Upper lobe of left lung (tissue), 6 donors: ENCODE data around the gene TNF. TPM values are rescaled to one million over a fixed set of nuclear protein-coding genes. Genes with fewer than 3 reads are reported as not detected.
A peak's percentile ranks its signal among the peaks of the same experiment; 100 is the strongest.

ENCODE experiments used
- ATAC-seq, 2 donors: fragments of 200-7000 bp; cut with Tn5 transposase; one replicate each; pipeline ENCODE4 v1.9.1; 2022; ENCODE audit warnings: mild to moderate bottlenecking in 2 of 2, moderate library complexity in 2 of 2; ENCODE audit not compliant: low FRiP score in 2 of 2
- DNase-seq, 2 donors: peaks; one replicate each; pipeline ENCODE4 v3.0.0-alpha.2; 2019 to 2020
- H3K27ac ChIP-seq, 4 donors: fragments of 200-600 bp; sonication (generic); one replicate each; pipeline ENCODE4 v1.5.1; 2016 to 2019
- H3K27me3 ChIP-seq, 4 donors: fragments of 200-600 bp; sonication (generic); one replicate each; pipeline ENCODE4 v1.5.1; 2017 to 2019
- H3K36me3 ChIP-seq, 4 donors: fragments of 200-600 bp; sonication (generic); one replicate each; pipeline ENCODE4 v1.5.1; 2016 to 2019
- H3K4me1 ChIP-seq, 4 donors: fragments of 200-600 bp; sonication (generic); one replicate each; pipeline ENCODE4 v1.5.1; 2018 to 2019
- H3K4me3 ChIP-seq, 4 donors: fragments of 200-600 bp; sonication (generic); one replicate each; pipeline ENCODE4 v1.5.1; 2017 to 2019; ENCODE audit warnings: mild to moderate bottlenecking in 2 of 4, moderate library complexity in 1 of 4
- H3K9me3 ChIP-seq, 4 donors: fragments of 200-600 bp; sonication (generic); one replicate each; pipeline ENCODE4 v1.5.1; 2018 to 2019
- CTCF ChIP-seq, 6 experiments: fragments of 450-650 bp in 4 of 6; fragments of 200-600 bp in 2 of 6; sonication (generic) in 2 of 6; IDR thresholded peaks; one replicate each; pipeline ENCODE4 v1.5.1; 2016 to 2019; ENCODE audit warnings: antibody characterized with exemption in 6 of 6
- EP300 ChIP-seq, 4 donors: sonication (generic); formaldehyde crosslinking; IDR thresholded peaks; one replicate each; pipeline ENCODE4 v1.5.1; 2017; ENCODE audit warnings: antibody characterized with exemption in 4 of 4, control low read depth in 2 of 4
- POLR2A ChIP-seq, 4 donors: fragments of 450-650 bp; IDR thresholded peaks; one replicate each; pipeline ENCODE4 v1.5.1; 2016 to 2017; ENCODE audit warnings: antibody characterized with exemption in 4 of 4, mild to moderate bottlenecking in 2 of 4
- POLR2AphosphoS5 ChIP-seq, 2 donors: sonication (generic); formaldehyde crosslinking; IDR thresholded peaks; one replicate each; pipeline ENCODE4 v1.5.1; 2017; ENCODE audit warnings: antibody characterized with exemption in 2 of 2
- WGBS, 2 donors: methylation state at CpG; one replicate each; pipeline ENCODE4 v1.1.5; 2017 to 2018; 5-methylcytosine and 5-hydroxymethylcytosine counted together
- total RNA-seq, 6 donors: library from RNA; depleted of rRNA in 4 of 6; stranded (reverse); fragments of >200 nt in 4 of 6; gene quantifications; one replicate each; pipeline versions ENCODE4 v1.1.0 to v1.2.1, GENCODE V29; 2016 to 2021
- donor health status: DM: no; HTN: no; CAD: no; lungs with moderate emphysema.
- donor health status: DM: no; HTN: yes; CAD: no; lungs with severe emphysema.

The TNF gene
- total RNA-seq, 6 donors from 2014 or later = 0.33 to 6.6 (median 2.9) TPM

GRCh38 chr6:31575952-31576685 is 754 bp downstream of the TNF start:
- ATAC-seq = no peak
- WGBS, 2 donors = 65 to 69% methylated on average over 8 of the region's 8 CpGs
- Histone ChIP-seq H3K36me3 (no peaks in the 10 kb centered on the region), H3K4me1 (peaks cover 3 to 7% (median 5%) of the 10 kb centered on the region in 4 donors), H3K9me3 (no peaks in the 10 kb centered on the region), H3K4me3 (peak overlapping the region in 3 of 4 donors; percentile 35 to 53 (median 43)), H3K27me3 (no peaks in the 10 kb centered on the region), H3K27ac (peak overlapping the region in 3 of 4 donors; percentile 40 to 81 (median 73))
- TF ChIP-seq POLR2AphosphoS5 (IDR thresholded peaks at IDR 0.05) (no peak), CTCF (IDR thresholded peaks at IDR 0.05) (no peak), EP300 (IDR thresholded peaks at IDR 0.05) (no peak), POLR2A (IDR thresholded peaks at IDR 0.05) (no peak)
- no peak for DNase-seq

- peak in 1 of 2 donors; percentile 43 for DNase-seq
- no peaks in the 10 kb centered on the region for H3K27me3 ChIP-seq
- peaks cover 9 to 13% (median 11%) of the 10 kb centered on the region in 4 donors for H3K4me1 ChIP-seq
- H3K36me3 ChIP-seq = no peaks in the 10 kb centered on the region
- TF ChIP-seq CTCF (IDR thresholded peaks at IDR 0.05) (no peak), POLR2A (IDR thresholded peaks at IDR 0.05) (peak in 1 of 4 donors; percentile 13), POLR2AphosphoS5 (IDR thresholded peaks at IDR 0.05) (peak in 1 of 2 donors; percentile 24)
- no peaks in the 10 kb centered on the region for H3K9me3 ChIP-seq
- 81 to 88% methylated on average over 19 of the region's 19 CpGs for WGBS, 2 donors
- ATAC-seq = no peak
- H3K27ac ChIP-seq = peak overlapping the region in 3 of 4 donors; percentile 10 to 61 (median 23)
- H3K4me3 ChIP-seq = peak overlapping the region in 2 of 4 donors; percentile 43 to 53
Measured at GRCh38 chr6:31576897-31577578, 1.7 kb downstream of the TNF start.

- 82 to 95% methylated on average over 3 of the region's 3 CpGs for whole genome bisulfite sequencing, 2 donors
- Histone ChIP-seq H3K27ac (no peak overlapping the region), H3K9me3 (no peaks in the 10 kb centered on the region), H3K4me1 (peaks cover 14 to 18% (median 16%) of the 10 kb centered on the region in 4 donors), H3K27me3 (no peaks in the 10 kb centered on the region), H3K4me3 (peak overlapping the region in 1 of 4 donors; percentile 53), H3K36me3 (no peaks in the 10 kb centered on the region)
- ATAC-seq = no peak
- no peak for TF ChIP-seq POLR2AphosphoS5 (IDR thresholded peaks at IDR 0.05)
- no peak for TF ChIP-seq POLR2A (IDR thresholded peaks at IDR 0.05)
- TF ChIP-seq CTCF (IDR thresholded peaks at IDR 0.05) = no peak
- TF ChIP-seq EP300 (IDR thresholded peaks at IDR 0.05) = no peak
- DNase-seq = no peak
Measured at GRCh38 chr6:31577579-31577966, 2.2 kb downstream of the TNF start.

- TF ChIP-seq POLR2AphosphoS5 (IDR thresholded peaks at IDR 0.05) (no peak), POLR2A (IDR thresholded peaks at IDR 0.05) (no peak), EP300 (IDR thresholded peaks at IDR 0.05) (no peak), CTCF (IDR thresholded peaks at IDR 0.05) (no peak)
- H3K36me3 ChIP-seq = no peaks in the 10 kb centered on the region
- ATAC-seq = no peak
- H3K9me3 ChIP-seq = no peaks in the 10 kb centered on the region
- H3K4me1 ChIP-seq = peaks cover 15 to 20% (median 17%) of the 10 kb centered on the region in 4 donors
- no peaks in the 10 kb centered on the region for H3K27me3 ChIP-seq
- H3K27ac ChIP-seq = no peak overlapping the region
- no peak overlapping the region for H3K4me3 ChIP-seq
- 85 to 90% methylated on average over 8 to 12 of the region's 12 CpGs for WGBS, 2 donors
- DNase-seq = no peak
Measured at GRCh38 chr6:31578184-31579118, 3.1 kb downstream of the TNF start.
